ENCODE measurements around the gene MAP4K5.

MAP4K5 gene

DNA sequence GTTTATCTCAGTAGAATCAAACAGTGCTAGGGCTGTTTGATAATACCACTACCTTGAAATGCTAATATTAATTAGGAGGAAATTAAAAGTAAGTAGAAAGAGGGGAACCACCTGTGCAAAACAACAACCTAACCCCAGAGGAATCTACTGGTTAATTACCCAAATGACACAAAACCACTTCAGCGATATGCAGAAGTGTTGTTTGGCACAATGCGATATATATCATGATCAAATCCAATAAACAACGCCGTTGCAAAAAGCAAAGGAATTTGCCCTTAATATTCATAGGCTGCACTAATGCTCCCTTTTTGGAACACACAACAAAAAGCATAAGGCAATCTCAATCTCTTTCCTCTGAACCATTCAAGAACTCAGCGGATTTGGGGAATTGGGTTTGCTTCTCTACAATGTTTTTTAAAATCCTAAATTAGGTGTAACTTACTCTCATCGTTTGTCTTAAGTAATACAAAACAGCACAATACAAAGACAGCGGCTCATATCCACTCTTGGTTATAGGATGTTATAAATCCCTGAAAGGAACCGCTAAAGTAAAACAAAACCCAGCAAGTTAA, 1.5 kb downstream of the MAP4K5 start:
- Histone ChIP-seq H4K20me1 (ENCODE audit: insufficient read depth, low read length) (no peaks in the 10 kb centered on the region), H3K4me2 (ENCODE audit: low read length) (peak overlapping the region; percentile 99), H3K79me2 (ENCODE audit: insufficient read depth, low read length) (peaks cover 61% of the 10 kb centered on the region), H3K9ac (ENCODE audit: low read length) (peak overlapping the region; percentile 95), H3K36me3 (ENCODE audit: insufficient read depth, low read length) (peaks cover 5% of the 10 kb centered on the region; the same call in 1 of the 2 replicates), H3F3A (ENCODE audit: insufficient read depth, low read length) (no peaks in the 10 kb centered on the region), H3K27ac (ENCODE audit: low read depth, low read length, poor library complexity, severe bottlenecking) (peak overlapping the region; percentile 58), H2AFZ (ENCODE audit: low read length) (no peak overlapping the region), H3K4me3 (ENCODE audit: low read depth, low read length, poor library complexity, severe bottlenecking) (peak overlapping the region; percentile 78), H3K27me3 (ENCODE audit: insufficient read depth, low read length) (no peaks in the 10 kb centered on the region), H3K9me3 (ENCODE audit: low read length) (no peaks in the 10 kb centered on the region), H3K4me1 (ENCODE audit: insufficient read depth, low read length, severe bottlenecking) (peaks cover 52% of the 10 kb centered on the region), H3K9me2 (ENCODE audit: low read depth, low read length) (no peaks in the 10 kb centered on the region)
- TF ChIP-seq EZH2 (IDR thresholded peaks at IDR 0.05; ENCODE audit: borderline replicate concordance, low read length), result no peak
- TF ChIP-seq, protein P1, sequence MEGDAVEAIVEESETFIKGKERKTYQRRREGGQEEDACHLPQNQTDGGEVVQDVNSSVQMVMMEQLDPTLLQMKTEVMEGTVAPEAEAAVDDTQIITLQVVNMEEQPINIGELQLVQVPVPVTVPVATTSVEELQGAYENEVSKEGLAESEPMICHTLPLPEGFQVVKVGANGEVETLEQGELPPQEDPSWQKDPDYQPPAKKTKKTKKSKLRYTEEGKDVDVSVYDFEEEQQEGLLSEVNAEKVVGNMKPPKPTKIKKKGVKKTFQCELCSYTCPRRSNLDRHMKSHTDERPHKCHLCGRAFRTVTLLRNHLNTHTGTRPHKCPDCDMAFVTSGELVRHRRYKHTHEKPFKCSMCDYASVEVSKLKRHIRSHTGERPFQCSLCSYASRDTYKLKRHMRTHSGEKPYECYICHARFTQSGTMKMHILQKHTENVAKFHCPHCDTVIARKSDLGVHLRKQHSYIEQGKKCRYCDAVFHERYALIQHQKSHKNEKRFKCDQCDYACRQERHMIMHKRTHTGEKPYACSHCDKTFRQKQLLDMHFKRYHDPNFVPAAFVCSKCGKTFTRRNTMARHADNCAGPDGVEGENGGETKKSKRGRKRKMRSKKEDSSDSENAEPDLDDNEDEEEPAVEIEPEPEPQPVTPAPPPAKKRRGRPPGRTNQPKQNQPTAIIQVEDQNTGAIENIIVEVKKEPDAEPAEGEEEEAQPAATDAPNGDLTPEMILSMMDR (IDR thresholded peaks at IDR 0.05; ENCODE audit: low read length), result no peak

DNA sequence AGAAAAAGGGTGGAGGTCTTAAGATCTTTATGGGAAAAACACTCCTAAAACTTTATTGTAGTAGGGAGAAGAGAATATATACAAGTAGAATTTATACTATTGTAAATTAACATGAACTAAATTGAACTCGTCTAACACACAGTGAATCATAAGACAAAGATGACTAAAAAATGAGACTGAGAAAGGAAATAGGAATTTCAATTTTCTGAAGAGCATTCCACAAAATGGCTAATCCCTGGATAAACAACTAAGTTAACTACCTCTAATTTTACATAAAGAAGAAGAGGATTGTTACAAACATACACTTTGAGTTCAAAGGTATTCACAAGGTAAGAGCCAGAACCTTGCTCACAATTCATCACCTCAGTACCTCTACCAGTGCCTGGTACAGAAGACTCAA, 2.0 kb downstream of the MAP4K5 start:
- peaks cover 54% of the 10 kb centered on the region for H3K4me1 ChIP-seq (ENCODE audit: insufficient read depth, low read length, severe bottlenecking)
- peak overlapping the region; percentile 99 for H3K4me2 ChIP-seq (ENCODE audit: low read length)
- no peak overlapping the region for H2AFZ ChIP-seq (ENCODE audit: low read length)
- no peaks in the 10 kb centered on the region for H4K20me1 ChIP-seq (ENCODE audit: insufficient read depth, low read length)
- peak overlapping the region; percentile 78 for H3K4me3 ChIP-seq (ENCODE audit: low read depth, low read length, poor library complexity, severe bottlenecking)
- no peaks in the 10 kb centered on the region for H3F3A ChIP-seq (ENCODE audit: insufficient read depth, low read length)
- peaks cover 5% of the 10 kb centered on the region; the same call in 1 of the 2 replicates for H3K36me3 ChIP-seq (ENCODE audit: insufficient read depth, low read length)
- peak overlapping the region; percentile 95 for H3K9ac ChIP-seq (ENCODE audit: low read length)
- no peaks in the 10 kb centered on the region for H3K9me3 ChIP-seq (ENCODE audit: low read length)
- no peak for TF ChIP-seq EZH2 (IDR thresholded peaks at IDR 0.05; ENCODE audit: borderline replicate concordance, low read length)
- TF ChIP-seq, protein P1 (IDR thresholded peaks at IDR 0.05; ENCODE audit: low read length), result no peak
- H3K27ac ChIP-seq (ENCODE audit: low read depth, low read length, poor library complexity, severe bottlenecking), result peak overlapping the region; percentile 58
- H3K79me2 ChIP-seq (ENCODE audit: insufficient read depth, low read length), result peaks cover 66% of the 10 kb centered on the region
- no peaks in the 10 kb centered on the region for H3K27me3 ChIP-seq (ENCODE audit: insufficient read depth, low read length)
- H3K9me2 ChIP-seq (ENCODE audit: low read depth, low read length), result no peaks in the 10 kb centered on the region

DNA sequence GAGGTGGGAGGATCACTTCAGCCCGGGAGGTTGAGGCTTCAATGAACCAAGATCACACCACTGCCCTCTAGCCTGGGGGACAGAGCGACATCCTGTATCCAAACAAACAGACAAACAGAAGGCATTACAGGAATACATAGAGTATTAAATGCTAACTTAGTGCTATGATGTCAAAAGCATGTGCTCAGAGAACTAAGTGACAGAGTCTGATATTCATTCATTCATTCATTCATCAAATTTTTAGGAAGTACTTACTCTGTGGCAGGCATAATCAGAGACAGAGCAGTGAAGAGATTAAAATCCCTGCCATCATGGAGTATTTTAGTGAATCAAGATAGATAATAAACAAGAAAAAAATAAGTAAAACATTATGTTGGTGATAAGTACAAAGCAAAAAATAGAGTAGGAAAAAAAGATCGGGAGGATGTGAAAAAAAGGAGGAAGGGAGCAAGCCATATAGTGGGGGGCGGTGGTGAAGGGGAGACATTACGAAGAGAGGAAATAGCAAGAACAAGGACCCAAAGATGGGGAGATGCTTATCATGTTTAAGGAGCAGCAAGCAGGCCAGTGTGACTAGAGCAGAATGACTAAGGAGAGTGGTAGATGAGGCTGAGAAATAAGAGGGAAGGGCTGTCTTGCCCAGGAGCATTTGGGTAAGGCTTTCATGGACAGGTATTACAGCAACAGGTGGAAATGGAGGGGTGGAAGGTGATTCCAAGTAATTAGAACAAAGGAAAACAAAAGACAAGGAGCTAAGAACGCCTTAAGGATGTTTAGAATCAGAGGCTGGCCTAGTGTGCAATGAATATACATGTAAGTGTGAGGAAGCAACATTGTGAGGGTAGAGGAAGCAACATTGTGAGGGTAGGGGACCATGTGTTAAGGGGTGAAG, 2.8 kb downstream of the MAP4K5 start:
- Histone ChIP-seq H3K4me2 (ENCODE audit: low read length) (peak overlapping the region; percentile 99), H3K9ac (ENCODE audit: low read length) (peak overlapping the region; percentile 95), H3K79me2 (ENCODE audit: insufficient read depth, low read length) (peaks cover 74% of the 10 kb centered on the region), H4K20me1 (ENCODE audit: insufficient read depth, low read length) (no peaks in the 10 kb centered on the region), H3K27me3 (ENCODE audit: insufficient read depth, low read length) (no peaks in the 10 kb centered on the region), H3K4me1 (ENCODE audit: insufficient read depth, low read length, severe bottlenecking) (peaks cover 61% of the 10 kb centered on the region), H3K9me2 (ENCODE audit: low read depth, low read length) (no peaks in the 10 kb centered on the region), H3F3A (ENCODE audit: insufficient read depth, low read length) (no peaks in the 10 kb centered on the region), H3K36me3 (ENCODE audit: insufficient read depth, low read length) (peaks cover 5% of the 10 kb centered on the region; the same call in 1 of the 2 replicates), H2AFZ (ENCODE audit: low read length) (no peak overlapping the region), H3K9me3 (ENCODE audit: low read length) (no peaks in the 10 kb centered on the region), H3K27ac (ENCODE audit: low read depth, low read length, poor library complexity, severe bottlenecking) (peak overlapping the region; percentile 58), H3K4me3 (ENCODE audit: low read depth, low read length, poor library complexity, severe bottlenecking) (peak overlapping the region; percentile 78)
- TF ChIP-seq, protein P1 (IDR thresholded peaks at IDR 0.05; ENCODE audit: low read length), result peak; percentile 23; the same call in 1 of the 2 replicates
- no peak for TF ChIP-seq EZH2 (IDR thresholded peaks at IDR 0.05; ENCODE audit: borderline replicate concordance, low read length)

All from OCI-LY1 (cell line).